HG03354 (cell line): ENCODE results near the gene TMEM212.
A peak's percentile ranks its signal among the peaks of the same experiment; 100 is the strongest.

ENCODE experiments used
- ATAC-seq: cut with Tn5 transposase; IDR thresholded peaks from one replicate; pipeline ENCODE4 v1.9.1; 2021; ENCODE audit warnings: mild to moderate bottlenecking; ENCODE audit not compliant: unreplicated experiment, poor library complexity, severe bottlenecking

Gene TMEM212

GRCh38 chr3:171842864-171843518 lies at the start of gene TMEM212:
Gene TMEM212 (plus strand): TSS chr3:171843349. CDS start chr3:171843384, 35 bp downstream.
- ATAC-seq, result no peak

DNA sequence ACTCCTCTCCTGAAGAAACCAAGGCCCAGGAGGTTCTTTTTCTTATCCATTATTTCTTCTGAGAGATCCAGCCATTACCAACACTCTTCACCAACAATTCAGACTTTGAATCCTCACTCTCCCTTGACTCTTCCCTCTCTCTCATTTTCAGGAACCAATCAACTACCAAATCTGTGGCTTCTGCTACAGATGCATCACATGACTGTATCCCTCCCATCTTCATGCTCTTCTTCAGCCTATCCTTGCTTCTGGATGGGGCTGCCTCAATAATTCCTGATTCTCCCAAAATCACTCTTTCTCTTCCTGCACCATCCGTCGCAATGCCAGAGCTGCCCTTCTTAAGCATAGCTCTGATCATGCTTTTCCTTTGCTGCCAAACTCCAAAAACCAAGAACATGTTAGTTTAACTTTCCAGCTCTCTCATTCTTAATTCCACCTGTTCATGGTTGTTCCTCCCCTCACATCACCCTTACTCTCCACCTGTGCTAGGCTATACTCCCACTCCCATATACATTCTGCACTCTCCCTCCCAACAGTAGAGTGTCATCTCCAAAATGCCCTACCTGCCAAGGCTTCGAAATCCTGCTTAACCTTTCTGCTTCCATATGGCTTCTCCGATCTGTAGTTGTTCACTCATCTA lies 46.4 kb upstream of the TMEM212 start:
- peak; percentile 13 for ATAC-seq

DNA sequence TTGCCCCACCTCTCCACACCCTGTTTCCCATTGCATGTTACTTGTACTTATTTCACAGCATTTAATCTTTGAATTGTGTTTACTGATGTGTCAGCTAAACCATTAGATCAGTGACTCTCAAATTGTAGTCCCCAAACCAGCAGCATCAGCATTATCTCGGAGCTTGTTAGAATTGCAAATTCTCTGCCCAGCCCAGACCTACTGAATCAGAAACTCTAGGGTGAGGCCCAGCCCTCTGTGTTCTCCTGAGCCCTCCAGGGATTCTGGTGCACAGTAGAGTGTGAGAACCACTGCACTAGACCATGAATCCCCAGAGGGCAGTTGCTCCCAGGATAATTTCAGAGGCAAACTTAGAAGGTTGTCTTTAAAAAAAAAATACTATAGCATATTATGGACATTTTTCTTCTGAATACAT lies 45.9 kb upstream of the TMEM212 start:
- peak; percentile 86 for ATAC-seq

GRCh38 chr3:171797873-171798272 lies 45.3 kb upstream of the TMEM212 start:
- no peak for ATAC-seq

GRCh38 chr3:171799501-171799900 lies 43.6 kb upstream of the TMEM212 start:
- ATAC-seq, result no peak

GRCh38 chr3:171801738-171802589 lies 41.2 kb upstream of the TMEM212 start:
- ATAC-seq, result no peak

GRCh38 chr3:171802590-171802956 lies 40.6 kb upstream of the TMEM212 start:
- peak; percentile 51 for ATAC-seq

GRCh38 chr3:171803044-171803443 lies 40.1 kb upstream of the TMEM212 start:
- no peak for ATAC-seq

DNA sequence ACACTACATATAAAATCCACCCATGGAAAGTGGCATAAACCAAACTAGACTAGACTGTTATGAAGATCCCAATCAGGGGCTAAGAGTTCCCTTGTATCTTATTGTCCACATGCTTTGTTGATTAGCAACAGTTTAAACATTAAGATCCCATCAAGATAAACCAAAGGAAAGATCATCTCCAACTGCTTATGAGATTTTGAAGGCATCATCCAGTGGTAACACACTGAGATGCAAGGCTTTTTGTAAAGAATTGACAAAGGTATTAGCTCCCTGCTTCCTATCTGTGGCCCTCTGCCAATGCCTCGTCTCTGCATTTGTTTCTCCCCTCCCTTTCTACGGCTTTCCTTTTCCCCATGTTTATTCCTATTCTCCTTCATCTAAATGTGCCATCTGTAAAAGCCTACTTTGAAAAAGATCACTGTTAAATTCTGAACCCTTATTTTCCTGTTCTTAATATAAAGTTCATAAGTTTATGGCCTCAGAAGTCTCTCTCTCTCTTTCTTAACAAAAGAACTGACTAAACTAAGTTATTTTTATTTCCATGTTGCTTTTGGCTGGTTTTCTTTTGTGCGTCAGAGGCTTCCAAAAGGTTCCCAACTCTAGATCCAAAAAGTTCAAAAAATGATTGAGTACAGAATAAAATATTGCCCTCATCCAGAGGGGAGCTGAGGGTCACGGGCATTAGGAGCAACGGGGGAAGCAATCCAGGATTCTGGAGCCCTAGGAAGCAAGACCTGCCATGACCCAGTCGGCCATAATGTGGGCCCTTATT lies 38.3 kb upstream of the TMEM212 start:
- ATAC-seq, result no peak

DNA sequence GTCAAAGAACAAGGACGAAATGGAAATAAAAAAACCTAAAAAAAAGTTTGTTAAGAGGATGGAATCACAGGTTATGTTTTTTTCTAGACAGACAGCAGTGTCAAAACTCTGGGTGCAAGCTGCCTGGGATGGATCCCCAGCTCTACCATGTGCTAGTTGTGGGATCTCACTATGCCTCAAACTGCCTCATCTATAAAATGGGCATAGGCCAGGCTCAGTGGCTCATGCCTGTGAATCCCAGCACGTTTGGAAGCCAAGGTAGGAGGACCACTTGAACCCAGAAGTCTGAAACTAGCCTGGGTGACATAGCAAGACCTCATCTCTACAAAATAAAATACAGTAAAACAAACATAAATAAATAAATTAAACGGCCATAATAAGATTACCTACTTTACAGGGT lies 37.5 kb upstream of the TMEM212 start:
- no peak for ATAC-seq

DNA sequence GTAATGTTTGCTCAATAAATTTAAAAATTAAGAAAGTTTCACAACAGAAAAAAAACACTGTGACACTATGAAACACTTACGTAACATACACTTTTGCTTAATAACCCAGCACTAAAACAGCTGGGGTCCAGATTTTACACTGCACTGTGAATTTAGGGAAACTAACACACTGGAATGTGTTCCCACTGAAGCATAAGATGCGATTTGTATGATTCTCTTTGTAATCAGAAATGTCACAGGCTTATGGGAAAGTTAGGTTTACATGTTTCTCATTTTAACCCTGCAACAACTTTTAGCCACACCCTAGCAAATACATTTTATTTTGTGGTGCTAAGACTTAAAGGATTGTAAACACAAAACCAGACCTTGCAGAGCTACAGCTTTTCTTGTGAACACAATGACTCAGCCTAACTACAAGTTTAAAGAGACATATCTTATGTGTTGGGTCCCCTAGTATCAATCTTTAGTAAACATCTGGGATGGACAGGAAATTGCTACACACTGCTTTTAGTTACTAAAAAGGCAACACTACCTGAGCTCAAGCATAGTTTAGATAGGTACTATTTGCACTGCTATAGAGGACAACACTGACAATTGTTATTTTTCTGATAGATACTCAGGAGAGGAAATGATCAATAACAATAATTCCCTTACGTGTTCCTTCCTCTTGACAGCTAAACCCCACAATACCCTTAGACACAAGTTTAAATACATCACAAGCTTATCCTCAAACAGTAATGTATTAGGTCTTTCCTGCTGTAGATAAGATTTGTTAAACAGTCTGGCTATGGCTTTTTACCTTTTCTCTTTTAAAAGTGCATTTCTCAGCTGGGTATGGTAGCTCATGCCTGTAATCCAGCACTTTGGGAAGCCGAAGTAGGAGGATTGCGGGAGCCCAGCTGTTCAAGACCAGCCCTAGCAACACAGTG lies 36.7 kb upstream of the TMEM212 start:
- no peak for ATAC-seq

GRCh38 chr3:171807129-171807675 lies 35.9 kb upstream of the TMEM212 start:
- no peak for ATAC-seq

DNA sequence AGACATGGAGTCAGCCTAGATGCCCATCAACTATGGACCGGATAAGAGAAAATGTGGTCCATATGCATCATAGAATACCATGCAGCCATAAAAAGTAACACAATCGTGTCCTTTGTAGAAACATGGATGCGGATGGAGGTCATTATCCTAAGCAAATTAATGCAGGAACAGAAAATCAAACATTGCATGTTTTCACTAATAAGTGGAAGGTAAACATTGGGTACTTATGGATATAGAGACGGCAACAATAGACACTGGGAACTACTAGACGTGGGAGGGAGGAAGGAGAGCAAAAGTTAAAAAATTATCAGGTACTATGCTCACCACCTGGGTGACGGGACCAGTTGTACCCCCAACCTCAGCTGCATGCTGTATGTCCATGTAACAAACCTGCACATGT lies 35.3 kb upstream of the TMEM212 start:
- no peak for ATAC-seq

- peak; percentile 45 for ATAC-seq
Measured at GRCh38 chr3:171809611-171809860, 33.6 kb upstream of the TMEM212 start.

DNA sequence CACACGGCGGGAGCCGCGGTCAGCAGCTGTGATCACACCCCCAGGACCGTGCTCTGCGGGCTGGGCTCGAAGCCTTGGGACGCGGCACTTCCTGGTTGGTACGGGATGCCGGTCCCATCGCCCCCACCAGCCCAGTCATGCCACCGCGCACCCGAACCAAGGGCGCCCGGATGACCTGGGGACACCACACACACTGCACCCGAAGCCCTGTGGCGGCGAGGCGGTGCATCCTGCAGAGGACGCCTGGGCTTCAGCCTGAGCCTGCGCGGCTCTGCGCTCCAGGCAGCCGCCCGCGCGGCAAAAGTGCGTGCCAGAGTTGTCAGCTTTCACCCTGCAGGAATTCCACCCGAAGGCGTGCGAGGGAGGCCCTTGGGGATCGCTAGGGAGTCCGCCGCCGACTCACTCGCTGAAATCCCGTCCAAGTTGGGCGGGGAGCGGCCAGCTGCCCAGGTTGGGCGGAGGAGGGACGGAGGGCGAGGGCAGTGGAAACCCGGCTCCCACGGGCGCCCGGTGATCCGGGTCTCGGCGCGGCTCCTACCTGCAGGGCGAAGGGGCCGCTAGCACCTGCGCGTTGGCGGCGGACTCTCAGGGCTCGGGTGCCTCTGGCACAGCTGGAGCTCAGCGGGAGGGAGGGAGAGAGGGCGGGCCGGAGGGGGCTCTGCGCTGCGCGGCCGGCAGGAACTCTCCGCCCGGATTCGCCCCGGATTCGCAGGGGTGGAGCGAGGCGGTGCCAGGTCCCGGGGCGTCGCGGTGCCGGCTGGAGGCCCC lies 33.1 kb upstream of the TMEM212 start, which contains the start of gene PLD1:
Gene PLD1 (minus strand): TSS at position 623 of the 768 bp plus-strand sequence. CDS start 72,432 bp downstream, outside the sequence.
- ATAC-seq, result peak; percentile 58

GRCh38 chr3:171810629-171811294 lies 32.4 kb upstream of the TMEM212 start:
- ATAC-seq, result no peak

DNA sequence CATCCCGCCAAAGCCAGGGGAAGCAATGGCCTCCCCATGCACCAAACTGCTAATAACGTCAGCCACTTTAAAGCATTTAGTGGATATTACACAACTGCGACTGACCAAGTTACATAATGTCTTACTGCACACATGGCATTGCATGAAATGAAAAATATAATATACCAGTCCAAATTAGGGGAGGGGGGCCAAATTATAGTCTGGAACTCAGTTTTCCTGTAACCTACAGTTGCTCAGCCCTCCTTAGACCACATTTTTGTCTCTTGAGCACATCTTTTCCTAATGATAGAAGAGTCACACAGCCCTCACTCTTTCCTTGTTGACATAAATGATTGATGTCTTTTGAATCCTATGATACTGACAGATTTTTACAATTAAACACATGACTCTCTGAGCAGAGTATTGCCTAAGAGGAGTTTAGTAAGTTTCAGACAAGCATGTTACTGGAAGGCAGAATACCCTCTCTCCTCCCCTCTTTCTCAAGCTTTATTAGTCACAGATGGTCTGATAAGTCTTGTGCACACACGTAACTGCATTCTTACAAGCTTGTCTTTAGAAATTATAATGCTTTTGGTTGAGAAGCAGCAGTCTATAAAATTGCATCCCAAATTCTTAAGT lies 31.7 kb upstream of the TMEM212 start:
- ATAC-seq, result no peak
